BLaER1 (cell line): Measurements from ENCODE around the gene SHROOM3.

ENCODE experiments used
- H3K27ac ChIP-seq: shearing (Covaris generic); formaldehyde crosslinking; 2 replicates; pipeline ENCODE4 v1.8.1; 2022
- H3K27me3 ChIP-seq: shearing (Covaris generic); formaldehyde crosslinking; 2 replicates; pipeline ENCODE4 v1.8.1; 2022
- H3K36me3 ChIP-seq: shearing (Covaris generic); formaldehyde crosslinking; 2 replicates; pipeline ENCODE4 v1.8.1; 2022
- H3K4me1 ChIP-seq: shearing (Covaris generic); formaldehyde crosslinking; 2 replicates; pipeline ENCODE4 v1.8.1; 2022
- H3K4me2 ChIP-seq: shearing (Covaris generic); formaldehyde crosslinking; 2 replicates; pipeline ENCODE4 v1.8.1; 2022
- H3K4me3 ChIP-seq: shearing (Covaris generic); formaldehyde crosslinking; 2 replicates; pipeline ENCODE4 v1.8.1; 2022
- H3K9ac ChIP-seq: shearing (Covaris generic); formaldehyde crosslinking; 2 replicates; pipeline ENCODE4 v1.8.1; 2022
- H3K9me3 ChIP-seq: shearing (Covaris generic); formaldehyde crosslinking; 2 replicates; pipeline ENCODE4 v1.8.1; 2022
- H4K20me1 ChIP-seq: shearing (Covaris generic); formaldehyde crosslinking; 2 replicates; pipeline ENCODE4 v1.8.1; 2022
- Cebpa-rat ChIP-seq: shearing (Covaris generic); IDR thresholded peaks from 2 replicates; pipeline ENCODE4 v1.8.1; 2022

Gene SHROOM3

GRCh38 chr4:76781698-76782595 is 346.9 kb downstream of the SHROOM3 start:
- no peak overlapping the region for H3K27ac ChIP-seq
- no peak overlapping the region for H3K4me2 ChIP-seq
- no peak overlapping the region for H3K9ac ChIP-seq
- no peaks in the 10 kb centered on the region for H3K9me3 ChIP-seq
- peaks cover 83% of the 10 kb centered on the region for H3K36me3 ChIP-seq
- no peaks in the 10 kb centered on the region for H4K20me1 ChIP-seq
- H3K4me3 ChIP-seq, result no peak overlapping the region
- no peaks in the 10 kb centered on the region for H3K27me3 ChIP-seq
- no peak for TF ChIP-seq Cebpa-rat
- no peaks in the 10 kb centered on the region for H3K4me1 ChIP-seq

- Histone ChIP-seq H3K4me3 (no peak overlapping the region), H3K27ac (no peak overlapping the region), H3K27me3 (no peaks in the 10 kb centered on the region), H3K36me3 (peaks cover 74% of the 10 kb centered on the region), H3K9me3 (no peaks in the 10 kb centered on the region), H4K20me1 (no peaks in the 10 kb centered on the region), H3K9ac (no peak overlapping the region), H3K4me2 (no peak overlapping the region), H3K4me1 (no peaks in the 10 kb centered on the region)
- TF ChIP-seq Cebpa-rat, result no peak
Measured at GRCh38 chr4:76782837-76783236, 347.8 kb downstream of the SHROOM3 start.

- H3K27ac ChIP-seq, result no peak overlapping the region
- H3K9me3 ChIP-seq, result no peaks in the 10 kb centered on the region
- H3K9ac ChIP-seq, result no peak overlapping the region
- no peaks in the 10 kb centered on the region for H4K20me1 ChIP-seq
- no peaks in the 10 kb centered on the region for H3K27me3 ChIP-seq
- no peaks in the 10 kb centered on the region for H3K4me1 ChIP-seq
- TF ChIP-seq Cebpa-rat, result no peak
- no peak overlapping the region for H3K4me3 ChIP-seq
- no peak overlapping the region for H3K4me2 ChIP-seq
- peaks cover 64% of the 10 kb centered on the region for H3K36me3 ChIP-seq
Measured at GRCh38 chr4:76783836-76784235, 348.8 kb downstream of the SHROOM3 start.

GRCh38 chr4:76784237-76784636 is 349.2 kb downstream of the SHROOM3 start:
- Histone ChIP-seq H3K36me3 (peaks cover 60% of the 10 kb centered on the region), H3K27me3 (no peaks in the 10 kb centered on the region), H4K20me1 (no peaks in the 10 kb centered on the region), H3K27ac (no peak overlapping the region), H3K4me3 (no peak overlapping the region), H3K9me3 (no peaks in the 10 kb centered on the region), H3K9ac (no peak overlapping the region), H3K4me1 (no peaks in the 10 kb centered on the region), H3K4me2 (no peak overlapping the region)
- no peak for TF ChIP-seq Cebpa-rat

- Histone ChIP-seq H3K36me3 (peaks cover 27% of the 10 kb centered on the region), H3K27ac (no peak overlapping the region), H3K9ac (no peak overlapping the region), H3K4me2 (no peak overlapping the region), H3K4me3 (no peak overlapping the region), H3K9me3 (no peaks in the 10 kb centered on the region), H4K20me1 (no peaks in the 10 kb centered on the region), H3K27me3 (no peaks in the 10 kb centered on the region), H3K4me1 (no peaks in the 10 kb centered on the region)
- TF ChIP-seq Cebpa-rat, result no peak
Measured at GRCh38 chr4:76787898-76788297, 352.9 kb downstream of the SHROOM3 start.

GRCh38 chr4:76790377-76790776 is 355.3 kb downstream of the SHROOM3 start:
- Histone ChIP-seq H3K4me3 (no peak overlapping the region), H3K27ac (no peak overlapping the region), H3K4me2 (no peak overlapping the region), H3K4me1 (no peaks in the 10 kb centered on the region), H4K20me1 (no peaks in the 10 kb centered on the region), H3K9ac (no peak overlapping the region), H3K36me3 (peaks cover 15% of the 10 kb centered on the region), H3K9me3 (no peaks in the 10 kb centered on the region), H3K27me3 (no peaks in the 10 kb centered on the region)
- no peak for TF ChIP-seq Cebpa-rat

GRCh38 chr4:76791479-76791878 is 356.4 kb downstream of the SHROOM3 start:
- TF ChIP-seq Cebpa-rat, result no peak

GRCh38 chr4:76792418-76792817 is 357.4 kb downstream of the SHROOM3 start:
- H3K27me3 ChIP-seq, result no peaks in the 10 kb centered on the region
- no peak for TF ChIP-seq Cebpa-rat
- H3K9ac ChIP-seq, result no peak overlapping the region
- H3K9me3 ChIP-seq, result no peaks in the 10 kb centered on the region
- no peak overlapping the region for H3K4me2 ChIP-seq
- H3K4me1 ChIP-seq, result no peaks in the 10 kb centered on the region
- H3K4me3 ChIP-seq, result no peak overlapping the region
- H4K20me1 ChIP-seq, result no peaks in the 10 kb centered on the region
- H3K36me3 ChIP-seq, result no peaks in the 10 kb centered on the region
- no peak overlapping the region for H3K27ac ChIP-seq

More at GRCh38 chr4:76791479-76791878, 356.4 kb downstream of the SHROOM3 start:
- Histone ChIP-seq H3K36me3 (peaks cover 4% of the 10 kb centered on the region), H3K4me1 (no peaks in the 10 kb centered on the region), H3K4me3 (no peak overlapping the region), H4K20me1 (no peaks in the 10 kb centered on the region), H3K4me2 (no peak overlapping the region), H3K9ac (no peak overlapping the region), H3K9me3 (no peaks in the 10 kb centered on the region), H3K27me3 (no peaks in the 10 kb centered on the region), H3K27ac (no peak overlapping the region)

GRCh38 chr4:76795243-76795642 is 360.2 kb downstream of the SHROOM3 start:
- H3K4me1 ChIP-seq, result no peaks in the 10 kb centered on the region
- no peak overlapping the region for H3K4me2 ChIP-seq
- no peaks in the 10 kb centered on the region for H3K36me3 ChIP-seq
- no peak overlapping the region for H3K9ac ChIP-seq
- no peak for TF ChIP-seq Cebpa-rat
- H3K9me3 ChIP-seq, result no peaks in the 10 kb centered on the region
- H3K27me3 ChIP-seq, result no peaks in the 10 kb centered on the region
- no peak overlapping the region for H3K4me3 ChIP-seq
- H3K27ac ChIP-seq, result no peak overlapping the region
- no peaks in the 10 kb centered on the region for H4K20me1 ChIP-seq

- H3K4me2 ChIP-seq, result no peak overlapping the region
- no peaks in the 10 kb centered on the region for H3K36me3 ChIP-seq
- no peaks in the 10 kb centered on the region for H3K27me3 ChIP-seq
- TF ChIP-seq Cebpa-rat, result no peak
- H3K9me3 ChIP-seq, result no peaks in the 10 kb centered on the region
- no peak overlapping the region for H3K27ac ChIP-seq
- no peak overlapping the region for H3K4me3 ChIP-seq
- H3K4me1 ChIP-seq, result no peaks in the 10 kb centered on the region
- no peak overlapping the region for H3K9ac ChIP-seq
- no peaks in the 10 kb centered on the region for H4K20me1 ChIP-seq
Measured at GRCh38 chr4:76799140-76799539, 364.1 kb downstream of the SHROOM3 start.
